22Rv1 (cell line): Measurements from ENCODE around the gene ALG10B.

ENCODE experiments used
- ZFX ChIP-seq: fragments of 450-650 bp; IDR thresholded peaks from 2 replicates; pipeline ENCODE4 v1.6.1; 2017; ENCODE audit warnings: antibody characterized with exemption, borderline replicate concordance
- TF ChIP-seq, protein P1 (sequence below): fragments of 450-650 bp; IDR thresholded peaks from 2 replicates; pipeline ENCODE4 v1.5.1; 2017; ENCODE audit warnings: mild to moderate bottlenecking

DNA sequence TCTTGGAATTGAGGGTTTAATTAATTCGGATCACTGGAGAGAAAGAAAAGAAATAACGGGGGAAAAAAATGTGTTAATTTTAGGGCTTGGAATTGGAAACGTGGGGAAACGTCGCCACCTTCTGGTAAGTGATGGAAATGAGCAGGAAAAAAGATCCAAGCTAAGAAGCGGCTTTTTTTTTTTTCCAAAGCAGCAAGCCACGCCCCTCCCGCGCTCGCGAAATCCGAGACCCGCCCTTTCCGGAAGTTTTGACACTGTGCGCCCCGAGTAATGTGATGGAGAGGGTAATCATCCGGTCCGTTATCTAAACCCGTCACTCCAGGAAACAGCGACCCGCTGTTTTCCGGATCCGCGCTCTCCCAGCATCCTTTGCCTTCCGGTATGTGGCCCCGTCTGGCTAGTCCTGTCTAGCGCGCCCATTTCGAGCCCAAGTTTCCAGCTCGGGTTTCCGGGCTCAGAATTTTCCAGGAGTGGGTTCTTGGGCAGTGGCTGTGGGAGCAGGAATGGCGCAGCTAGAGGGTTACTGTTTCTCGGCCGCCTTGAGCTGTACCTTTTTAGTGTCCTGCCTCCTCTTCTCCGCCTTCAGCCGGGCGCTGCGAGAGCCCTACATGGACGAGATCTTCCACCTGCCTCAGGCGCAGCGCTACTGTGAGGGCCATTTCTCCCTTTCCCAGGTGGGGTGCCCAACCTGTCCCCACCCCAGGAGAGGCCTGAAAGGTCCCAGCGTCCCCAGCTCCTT lies at the start of gene ALG10B:
- TF ChIP-seq, protein P1, sequence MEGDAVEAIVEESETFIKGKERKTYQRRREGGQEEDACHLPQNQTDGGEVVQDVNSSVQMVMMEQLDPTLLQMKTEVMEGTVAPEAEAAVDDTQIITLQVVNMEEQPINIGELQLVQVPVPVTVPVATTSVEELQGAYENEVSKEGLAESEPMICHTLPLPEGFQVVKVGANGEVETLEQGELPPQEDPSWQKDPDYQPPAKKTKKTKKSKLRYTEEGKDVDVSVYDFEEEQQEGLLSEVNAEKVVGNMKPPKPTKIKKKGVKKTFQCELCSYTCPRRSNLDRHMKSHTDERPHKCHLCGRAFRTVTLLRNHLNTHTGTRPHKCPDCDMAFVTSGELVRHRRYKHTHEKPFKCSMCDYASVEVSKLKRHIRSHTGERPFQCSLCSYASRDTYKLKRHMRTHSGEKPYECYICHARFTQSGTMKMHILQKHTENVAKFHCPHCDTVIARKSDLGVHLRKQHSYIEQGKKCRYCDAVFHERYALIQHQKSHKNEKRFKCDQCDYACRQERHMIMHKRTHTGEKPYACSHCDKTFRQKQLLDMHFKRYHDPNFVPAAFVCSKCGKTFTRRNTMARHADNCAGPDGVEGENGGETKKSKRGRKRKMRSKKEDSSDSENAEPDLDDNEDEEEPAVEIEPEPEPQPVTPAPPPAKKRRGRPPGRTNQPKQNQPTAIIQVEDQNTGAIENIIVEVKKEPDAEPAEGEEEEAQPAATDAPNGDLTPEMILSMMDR = peak; percentile 79
- no peak for TF ChIP-seq ZFX
